SK-N-MC (cell line): Measurements from ENCODE around the gene PTPRN2.

Source experiments
- DNase-seq: peaks from one replicate; pipeline ENCODE4 v3.0.0-alpha.2; 2011; ENCODE audit warnings: low read depth, low spot score
- H3K27ac ChIP-seq: fragments of 200-600 bp; sonication (generic); 2 replicates; pipeline ENCODE4 v1.5.1; 2016; ENCODE audit warnings: mixed run types
- H3K36me3 ChIP-seq: fragments of 200-600 bp; sonication (generic); 2 replicates; pipeline ENCODE4 v1.6.1; 2017; ENCODE audit warnings: antibody characterized with exemption, low read length, mixed read lengths; ENCODE audit not compliant: insufficient read depth
- H3K4me3 ChIP-seq: fragments of 200-600 bp; sonication (generic); 2 replicates; pipeline ENCODE4 v1.5.1; 2016
- H3K9ac ChIP-seq: fragments of 200-600 bp; sonication (generic); 2 replicates; pipeline ENCODE4 v1.8.0; 2017; ENCODE audit warnings: mixed run types, mixed read lengths; ENCODE audit not compliant: insufficient read length
- H3K9me3 ChIP-seq: fragments of 200-600 bp; sonication (generic); 2 replicates; pipeline ENCODE4 v1.6.1; 2017; ENCODE audit warnings: low read depth, mild to moderate bottlenecking, antibody characterized with exemption, low read length, moderate library complexity, mixed read lengths
- EZH2 ChIP-seq: fragments of 200-600 bp; sonication (generic); IDR thresholded peaks from one replicate; pipeline ENCODE4 v1.6.1; 2017; ENCODE audit warnings: antibody characterized with exemption
- FOXP2 ChIP-seq: optimal IDR thresholded peaks from 2 replicates; pipeline ENCODE3; 2011; ENCODE audit warnings: mild to moderate bottlenecking, moderate library complexity; ENCODE audit not compliant: insufficient read depth; ENCODE audit errors: extremely low read length, control extremely low read depth
- POLR2AphosphoS5 ChIP-seq: IDR thresholded peaks from 2 replicates; pipeline ENCODE4 v1.6.1; 2012; ENCODE audit warnings: mild to moderate bottlenecking, low read depth, low read length, borderline replicate concordance

Gene PTPRN2

GRCh38 chr7:158443014-158443687 lies 144.5 kb downstream of the PTPRN2 start:
- no peak for DNase-seq

GRCh38 chr7:158442260-158442659 lies 145.4 kb downstream of the PTPRN2 start:
- DNase-seq, result no peak
- H3K4me3 ChIP-seq, result no peak overlapping the region
- no peak overlapping the region for H3K27ac ChIP-seq
- no peaks in the 10 kb centered on the region for H3K36me3 ChIP-seq
- TF ChIP-seq POLR2AphosphoS5 (no peak), FOXP2 (no peak)
- H3K9me3 ChIP-seq, result no peaks in the 10 kb centered on the region
- no peak overlapping the region for H3K9ac ChIP-seq

More at GRCh38 chr7:158443014-158443687, 144.5 kb downstream of the PTPRN2 start:
- H3K27ac ChIP-seq, result no peak overlapping the region
- no peak overlapping the region for H3K4me3 ChIP-seq
- H3K9me3 ChIP-seq, result no peaks in the 10 kb centered on the region
- H3K9ac ChIP-seq, result no peak overlapping the region
- no peaks in the 10 kb centered on the region for H3K36me3 ChIP-seq
- TF ChIP-seq FOXP2, result no peak
- no peak for TF ChIP-seq EZH2
- no peak for TF ChIP-seq POLR2AphosphoS5

- H3K36me3 ChIP-seq, result no peaks in the 10 kb centered on the region
- no peak overlapping the region for H3K27ac ChIP-seq
- no peak overlapping the region for H3K9ac ChIP-seq
- H3K9me3 ChIP-seq, result no peaks in the 10 kb centered on the region
- TF ChIP-seq FOXP2, result no peak
- no peak for TF ChIP-seq POLR2AphosphoS5
- peak; percentile 67 for TF ChIP-seq EZH2
- no peak for DNase-seq
- no peak overlapping the region for H3K4me3 ChIP-seq
These were observed 148.6 kb downstream of the PTPRN2 start for GRCh38 chr7:158439035-158439434.

- TF ChIP-seq EZH2 (no peak), FOXP2 (no peak), POLR2AphosphoS5 (no peak)
- no peaks in the 10 kb centered on the region for H3K9me3 ChIP-seq
- H3K9ac ChIP-seq, result no peak overlapping the region
- no peak overlapping the region for H3K4me3 ChIP-seq
- no peak overlapping the region for H3K27ac ChIP-seq
- DNase-seq, result no peak
- H3K36me3 ChIP-seq, result no peaks in the 10 kb centered on the region
These were observed 155.0 kb downstream of the PTPRN2 start for GRCh38 chr7:158432369-158433341.

GRCh38 chr7:158431941-158432347 lies 155.7 kb downstream of the PTPRN2 start:
- TF ChIP-seq POLR2AphosphoS5 (no peak), FOXP2 (no peak), EZH2 (no peak)
- no peak overlapping the region for H3K4me3 ChIP-seq
- no peaks in the 10 kb centered on the region for H3K9me3 ChIP-seq
- no peak overlapping the region for H3K9ac ChIP-seq
- no peaks in the 10 kb centered on the region for H3K36me3 ChIP-seq
- H3K27ac ChIP-seq, result no peak overlapping the region
- no peak for DNase-seq

- no peak for DNase-seq
- Histone ChIP-seq H3K9me3 (no peaks in the 10 kb centered on the region), H3K4me3 (no peak overlapping the region), H3K27ac (no peak overlapping the region), H3K36me3 (no peaks in the 10 kb centered on the region), H3K9ac (no peak overlapping the region)
- TF ChIP-seq EZH2 (no peak), POLR2AphosphoS5 (no peak), FOXP2 (no peak)
These were observed 156.3 kb downstream of the PTPRN2 start for GRCh38 chr7:158431055-158431940.

GRCh38 chr7:158430308-158431034 lies 157.2 kb downstream of the PTPRN2 start:
- Histone ChIP-seq H3K36me3 (no peaks in the 10 kb centered on the region), H3K9me3 (no peaks in the 10 kb centered on the region), H3K9ac (no peak overlapping the region), H3K27ac (no peak overlapping the region), H3K4me3 (no peak overlapping the region)
- TF ChIP-seq FOXP2, result no peak
- TF ChIP-seq EZH2, result no peak
- TF ChIP-seq POLR2AphosphoS5, result no peak
- no peak for DNase-seq
